Neutrophil (primary cell): ENCODE results near the gene GUCA1C.

ENCODE experiments used
- H3K27ac ChIP-seq: fragments of 200-600 bp; sonication (generic); 2 replicates; pipeline ENCODE4 v1.5.1; 2016; ENCODE audit warnings: mild to moderate bottlenecking, moderate library complexity
- H3K27me3 ChIP-seq: fragments of 200-600 bp; sonication (generic); 2 replicates; pipeline ENCODE4 v1.6.0; 2016; ENCODE audit warnings: mild to moderate bottlenecking
- H3K36me3 ChIP-seq: fragments of 200-600 bp; sonication (generic); 2 replicates; pipeline ENCODE4 v1.5.1; 2017
- H3K4me1 ChIP-seq, 2 experiments: fragments of 200-600 bp in 1 of 2; sonication (generic) in 1 of 2; 1 replicate in 1 of 2; 2 replicates in 1 of 2; pipeline versions ENCODE4 v1.5.1 to v1.6.1; 2013 to 2016; ENCODE audit warnings: low read depth in 1 of 2, low read length in 1 of 2, mild to moderate bottlenecking in 1 of 2, moderate library complexity in 1 of 2; ENCODE audit not compliant: control insufficient read depth in 1 of 2, insufficient read depth in 1 of 2
- H3K4me3 ChIP-seq, 2 experiments: fragments of 200-600 bp in 1 of 2; sonication (generic) in 1 of 2; 1 replicate in 1 of 2; 2 replicates in 1 of 2; pipeline ENCODE4 v1.5.1; 2013 to 2016; ENCODE audit warnings: low read depth in 1 of 2, low read length in 1 of 2, mild to moderate bottlenecking in 1 of 2, moderate library complexity in 1 of 2
- H3K9me3 ChIP-seq: fragments of 200-600 bp; sonication (generic); 2 replicates; pipeline ENCODE4 v1.5.1; 2016
- CTCF ChIP-seq: fragments of 200-600 bp; sonication (generic); IDR thresholded peaks from 2 replicates; pipeline ENCODE4 v1.5.1; 2016; ENCODE audit warnings: antibody characterized with exemption

Gene GUCA1C

GRCh38 chr3:108936924-108937689 lies 16.6 kb downstream of the GUCA1C start:
- Histone ChIP-seq H3K9me3 (no peaks in the 10 kb centered on the region), H3K4me1 (no peaks in the 10 kb centered on the region), H3K27ac (no peak overlapping the region), H3K4me3 (no peak overlapping the region), H3K36me3 (no peaks in the 10 kb centered on the region), H3K27me3 (no peaks in the 10 kb centered on the region)
- no peak for TF ChIP-seq CTCF

DNA sequence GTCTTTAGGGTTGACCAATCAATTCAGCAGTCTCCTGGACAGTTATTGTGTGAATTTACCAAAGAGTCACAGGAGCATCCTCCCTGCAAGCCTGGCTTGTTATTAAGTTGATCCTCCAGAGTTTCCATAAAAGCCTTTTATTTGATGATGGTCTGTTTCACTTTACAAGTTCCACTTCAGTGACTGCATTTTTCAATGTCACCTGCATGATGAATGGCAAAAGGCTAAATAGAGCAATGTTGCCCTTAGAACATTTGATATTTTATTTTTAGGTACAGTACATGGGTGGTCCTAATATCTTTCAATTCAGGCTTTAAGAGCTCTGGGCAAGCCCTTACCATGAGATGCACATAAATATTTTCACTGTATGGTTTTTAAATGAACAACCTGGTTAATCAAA lies 22.6 kb downstream of the GUCA1C start:
- Histone ChIP-seq H3K36me3 (no peaks in the 10 kb centered on the region), H3K4me3 (no peak overlapping the region), H3K27me3 (no peaks in the 10 kb centered on the region), H3K4me1 (no peaks in the 10 kb centered on the region), H3K27ac (no peak overlapping the region), H3K9me3 (no peaks in the 10 kb centered on the region)
- TF ChIP-seq CTCF = no peak

- H3K36me3 ChIP-seq = no peaks in the 10 kb centered on the region
Measured at GRCh38 chr3:108918866-108919265, 34.8 kb downstream of the GUCA1C start.

GRCh38 chr3:108914774-108915641 lies 38.7 kb downstream of the GUCA1C start:
- Histone ChIP-seq H3K9me3 (no peaks in the 10 kb centered on the region), H3K27me3 (peaks cover 8% of the 10 kb centered on the region), H3K36me3 (no peaks in the 10 kb centered on the region), H3K4me3 (no peak overlapping the region), H3K4me1 (no peaks in the 10 kb centered on the region), H3K27ac (no peak overlapping the region)
- TF ChIP-seq CTCF = no peak

More at GRCh38 chr3:108918866-108919265, 34.8 kb downstream of the GUCA1C start:
- Histone ChIP-seq H3K27me3 (peaks cover 8% of the 10 kb centered on the region), H3K27ac (no peak overlapping the region), H3K4me1 (no peaks in the 10 kb centered on the region), H3K4me3 (no peak overlapping the region), H3K9me3 (no peaks in the 10 kb centered on the region)
- no peak for TF ChIP-seq CTCF

DNA sequence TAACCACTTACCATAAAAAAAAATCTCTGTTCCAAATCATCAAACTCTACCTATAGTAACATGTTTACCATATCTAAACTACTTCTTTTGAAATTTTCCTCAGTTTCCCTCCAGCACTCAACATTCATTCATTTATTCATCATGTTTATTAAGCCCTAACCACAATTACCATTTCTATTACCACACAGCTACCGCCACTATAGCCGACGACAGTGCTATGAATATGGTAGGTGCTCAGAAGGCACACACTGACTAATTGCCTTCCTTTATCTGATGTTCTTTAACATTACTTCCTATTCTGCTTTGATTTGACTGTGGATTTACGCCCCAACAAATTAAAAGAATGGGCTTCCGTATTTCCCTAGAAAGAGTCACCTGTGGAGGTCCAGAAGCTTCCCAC lies 43.9 kb downstream of the GUCA1C start:
- Histone ChIP-seq H3K4me1 (no peaks in the 10 kb centered on the region), H3K27me3 (no peaks in the 10 kb centered on the region), H3K4me3 (no peak overlapping the region), H3K9me3 (no peaks in the 10 kb centered on the region), H3K27ac (no peak overlapping the region), H3K36me3 (no peaks in the 10 kb centered on the region)
- TF ChIP-seq CTCF = no peak
